ENCODE data around the gene FOXN1.
A peak's percentile ranks its signal among the peaks of the same experiment; 100 is the strongest.
"Not testable (repeated sequence)": the region's sequence is repeated elsewhere in the genome, so short reads cannot be mapped to it uniquely, and the experiment has no call there.

Gene FOXN1

GRCh38 chr17:28505986-28506665, at the start of gene FOXN1:
Gene FOXN1 (plus strand): TSS chr17:28506348. CDS start chr17:28523970, 17,622 bp downstream.
- DNase-seq (ENCODE audit: low spot score): no peak

GRCh38 chr17:28457890-28458289, 48.3 kb upstream of the FOXN1 start:
- DNase-seq (ENCODE audit: low spot score): no peak

GRCh38 chr17:28458881-28459280, 47.3 kb upstream of the FOXN1 start:
- DNase-seq (ENCODE audit: low spot score): not testable (repeated sequence)

GRCh38 chr17:28460901-28461300, 45.2 kb upstream of the FOXN1 start:
- no peak for DNase-seq (ENCODE audit: low spot score)

GRCh38 chr17:28466001-28466400, 40.1 kb upstream of the FOXN1 start:
- DNase-seq (ENCODE audit: low spot score): no peak

GRCh38 chr17:28466521-28467048, 39.6 kb upstream of the FOXN1 start:
- DNase-seq (ENCODE audit: low spot score): no peak

- DNase-seq (ENCODE audit: low spot score): peak; percentile 72
Measured at GRCh38 chr17:28467456-28468025, 38.6 kb upstream of the FOXN1 start.

GRCh38 chr17:28468033-28468735, 38.0 kb upstream of the FOXN1 start:
- not testable (repeated sequence) for DNase-seq (ENCODE audit: low spot score)

GRCh38 chr17:28468781-28469180, 37.4 kb upstream of the FOXN1 start:
- DNase-seq (ENCODE audit: low spot score): no peak

GRCh38 chr17:28469376-28469775, 36.8 kb upstream of the FOXN1 start:
- no peak for DNase-seq (ENCODE audit: low spot score)

- DNase-seq (ENCODE audit: low spot score): no peak
Measured at GRCh38 chr17:28470266-28470913, 35.8 kb upstream of the FOXN1 start.

GRCh38 chr17:28470914-28471366, 35.2 kb upstream of the FOXN1 start:
- DNase-seq (ENCODE audit: low spot score): no peak

GRCh38 chr17:28471531-28472342, 34.4 kb upstream of the FOXN1 start:
- DNase-seq (ENCODE audit: low spot score): no peak

GRCh38 chr17:28472871-28473497, 33.2 kb upstream of the FOXN1 start:
- no peak for DNase-seq (ENCODE audit: low spot score)

- no peak for DNase-seq (ENCODE audit: low spot score)
Measured at GRCh38 chr17:28473542-28473941, 32.6 kb upstream of the FOXN1 start, which contains the start of gene SLC13A2. Gene SLC13A2 (plus strand): TSS chr17:28473644. CDS start chr17:28473713, 69 bp downstream.

GRCh38 chr17:28474111-28474531, 32.0 kb upstream of the FOXN1 start:
- DNase-seq (ENCODE audit: low spot score): no peak

- DNase-seq (ENCODE audit: low spot score): no peak
Measured at GRCh38 chr17:28475151-28475900, 30.8 kb upstream of the FOXN1 start.

- DNase-seq (ENCODE audit: low spot score): no peak
Measured at GRCh38 chr17:28476076-28476865, 29.9 kb upstream of the FOXN1 start.

- no peak for DNase-seq (ENCODE audit: low spot score)
Measured at GRCh38 chr17:28477928-28478327, 28.2 kb upstream of the FOXN1 start.

Data from GM03348 (cell line).